SK-N-SH treated with all-trans-retinoic acid at 6 μM for 48 hours (cell line): Measurements from ENCODE around the gene PSRC1.

ENCODE experiments used
- PPARA ChIP-seq: fragments of 250-450 bp; sonication (Bioruptor Pico); IDR thresholded peaks from 2 replicates; pipeline ENCODE4 v1.5.0; 2020; ENCODE audit warnings: mild to moderate bottlenecking, borderline replicate concordance
- RARB ChIP-seq: fragments of 250-450 bp; sonication (Bioruptor Pico); IDR thresholded peaks from 2 replicates; pipeline ENCODE4 v1.8.0; 2021; ENCODE audit warnings: mild to moderate bottlenecking, moderate library complexity
- TCF4 ChIP-seq: fragments of 250-450 bp; sonication (Bioruptor Pico); IDR thresholded peaks from 2 replicates; pipeline ENCODE4 v1.8.0; 2021; ENCODE audit warnings: mild to moderate bottlenecking, moderate library complexity, borderline replicate concordance
- ZFP30 ChIP-seq: fragments of 450-650 bp; formaldehyde crosslinking; IDR thresholded peaks from 2 replicates; pipeline ENCODE4 v1.5.0; 2022; ENCODE audit warnings: mild to moderate bottlenecking, moderate library complexity
- TF ChIP-seq, protein P1 (sequence below): fragments of 250-450 bp; sonication (Bioruptor Pico); IDR thresholded peaks from 2 replicates; pipeline ENCODE4 v1.8.0; 2020; ENCODE audit warnings: mild to moderate bottlenecking, moderate library complexity, borderline replicate concordance
- TF ChIP-seq, protein P2 (sequence below): fragments of 250-450 bp; sonication (Bioruptor Pico); IDR thresholded peaks from 2 replicates; pipeline ENCODE4 v1.5.1; 2020; ENCODE audit warnings: low read depth, mild to moderate bottlenecking, moderate library complexity
- TF ChIP-seq, protein P3 (sequence below): fragments of 250-450 bp; sonication (Bioruptor Pico); IDR thresholded peaks from 2 replicates; pipeline ENCODE4 v1.5.0; 2020; ENCODE audit warnings: mild to moderate bottlenecking, moderate library complexity
- TF ChIP-seq, protein P4 (sequence below): fragments of 250-450 bp; sonication (Bioruptor Pico); IDR thresholded peaks from 2 replicates; pipeline ENCODE4 v1.5.1; 2021; ENCODE audit warnings: mild to moderate bottlenecking, moderate library complexity

DNA sequence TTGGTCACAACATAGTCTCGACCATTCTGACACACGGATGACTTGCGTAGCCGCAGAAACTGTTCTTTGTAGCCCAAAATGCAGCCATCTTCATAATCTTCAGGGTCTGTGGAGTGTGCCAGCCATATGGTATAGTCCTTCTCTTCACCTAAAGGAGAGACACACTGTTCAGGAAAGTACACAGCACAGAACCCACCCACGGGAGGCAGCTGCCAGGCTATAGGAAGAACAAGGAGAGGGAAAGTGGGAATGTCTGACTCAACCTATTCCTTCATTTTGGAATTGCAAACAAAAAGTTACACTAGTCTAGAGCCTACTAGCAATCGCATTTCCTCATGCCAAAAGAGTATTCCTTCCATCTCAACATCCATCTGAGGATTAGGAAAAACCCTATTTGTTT, 40.0 kb upstream of the PSRC1 start:
- TF ChIP-seq, protein P1, sequence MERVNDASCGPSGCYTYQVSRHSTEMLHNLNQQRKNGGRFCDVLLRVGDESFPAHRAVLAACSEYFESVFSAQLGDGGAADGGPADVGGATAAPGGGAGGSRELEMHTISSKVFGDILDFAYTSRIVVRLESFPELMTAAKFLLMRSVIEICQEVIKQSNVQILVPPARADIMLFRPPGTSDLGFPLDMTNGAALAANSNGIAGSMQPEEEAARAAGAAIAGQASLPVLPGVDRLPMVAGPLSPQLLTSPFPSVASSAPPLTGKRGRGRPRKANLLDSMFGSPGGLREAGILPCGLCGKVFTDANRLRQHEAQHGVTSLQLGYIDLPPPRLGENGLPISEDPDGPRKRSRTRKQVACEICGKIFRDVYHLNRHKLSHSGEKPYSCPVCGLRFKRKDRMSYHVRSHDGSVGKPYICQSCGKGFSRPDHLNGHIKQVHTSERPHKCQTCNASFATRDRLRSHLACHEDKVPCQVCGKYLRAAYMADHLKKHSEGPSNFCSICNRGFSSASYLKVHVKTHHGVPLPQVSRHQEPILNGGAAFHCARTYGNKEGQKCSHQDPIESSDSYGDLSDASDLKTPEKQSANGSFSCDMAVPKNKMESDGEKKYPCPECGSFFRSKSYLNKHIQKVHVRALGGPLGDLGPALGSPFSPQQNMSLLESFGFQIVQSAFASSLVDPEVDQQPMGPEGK (CRISPR knock-in tag): no peak
- TF ChIP-seq PPARA (CRISPR knock-in tag) (no peak), ZFP30 (no peak), TCF4 (CRISPR knock-in tag) (no peak), RARB (CRISPR knock-in tag) (no peak)
- TF ChIP-seq, protein P2, sequence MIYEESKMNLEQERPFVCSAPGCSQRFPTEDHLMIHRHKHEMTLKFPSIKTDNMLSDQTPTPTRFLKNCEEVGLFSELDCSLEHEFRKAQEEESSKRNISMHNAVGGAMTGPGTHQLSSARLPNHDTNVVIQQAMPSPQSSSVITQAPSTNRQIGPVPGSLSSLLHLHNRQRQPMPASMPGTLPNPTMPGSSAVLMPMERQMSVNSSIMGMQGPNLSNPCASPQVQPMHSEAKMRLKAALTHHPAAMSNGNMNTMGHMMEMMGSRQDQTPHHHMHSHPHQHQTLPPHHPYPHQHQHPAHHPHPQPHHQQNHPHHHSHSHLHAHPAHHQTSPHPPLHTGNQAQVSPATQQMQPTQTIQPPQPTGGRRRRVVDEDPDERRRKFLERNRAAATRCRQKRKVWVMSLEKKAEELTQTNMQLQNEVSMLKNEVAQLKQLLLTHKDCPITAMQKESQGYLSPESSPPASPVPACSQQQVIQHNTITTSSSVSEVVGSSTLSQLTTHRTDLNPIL: no peak
- TF ChIP-seq, protein P3, sequence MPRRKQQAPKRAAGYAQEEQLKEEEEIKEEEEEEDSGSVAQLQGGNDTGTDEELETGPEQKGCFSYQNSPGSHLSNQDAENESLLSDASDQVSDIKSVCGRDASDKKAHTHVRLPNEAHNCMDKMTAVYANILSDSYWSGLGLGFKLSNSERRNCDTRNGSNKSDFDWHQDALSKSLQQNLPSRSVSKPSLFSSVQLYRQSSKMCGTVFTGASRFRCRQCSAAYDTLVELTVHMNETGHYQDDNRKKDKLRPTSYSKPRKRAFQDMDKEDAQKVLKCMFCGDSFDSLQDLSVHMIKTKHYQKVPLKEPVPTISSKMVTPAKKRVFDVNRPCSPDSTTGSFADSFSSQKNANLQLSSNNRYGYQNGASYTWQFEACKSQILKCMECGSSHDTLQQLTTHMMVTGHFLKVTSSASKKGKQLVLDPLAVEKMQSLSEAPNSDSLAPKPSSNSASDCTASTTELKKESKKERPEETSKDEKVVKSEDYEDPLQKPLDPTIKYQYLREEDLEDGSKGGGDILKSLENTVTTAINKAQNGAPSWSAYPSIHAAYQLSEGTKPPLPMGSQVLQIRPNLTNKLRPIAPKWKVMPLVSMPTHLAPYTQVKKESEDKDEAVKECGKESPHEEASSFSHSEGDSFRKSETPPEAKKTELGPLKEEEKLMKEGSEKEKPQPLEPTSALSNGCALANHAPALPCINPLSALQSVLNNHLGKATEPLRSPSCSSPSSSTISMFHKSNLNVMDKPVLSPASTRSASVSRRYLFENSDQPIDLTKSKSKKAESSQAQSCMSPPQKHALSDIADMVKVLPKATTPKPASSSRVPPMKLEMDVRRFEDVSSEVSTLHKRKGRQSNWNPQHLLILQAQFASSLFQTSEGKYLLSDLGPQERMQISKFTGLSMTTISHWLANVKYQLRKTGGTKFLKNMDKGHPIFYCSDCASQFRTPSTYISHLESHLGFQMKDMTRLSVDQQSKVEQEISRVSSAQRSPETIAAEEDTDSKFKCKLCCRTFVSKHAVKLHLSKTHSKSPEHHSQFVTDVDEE (CRISPR knock-in tag): no peak
- TF ChIP-seq, protein P4, sequence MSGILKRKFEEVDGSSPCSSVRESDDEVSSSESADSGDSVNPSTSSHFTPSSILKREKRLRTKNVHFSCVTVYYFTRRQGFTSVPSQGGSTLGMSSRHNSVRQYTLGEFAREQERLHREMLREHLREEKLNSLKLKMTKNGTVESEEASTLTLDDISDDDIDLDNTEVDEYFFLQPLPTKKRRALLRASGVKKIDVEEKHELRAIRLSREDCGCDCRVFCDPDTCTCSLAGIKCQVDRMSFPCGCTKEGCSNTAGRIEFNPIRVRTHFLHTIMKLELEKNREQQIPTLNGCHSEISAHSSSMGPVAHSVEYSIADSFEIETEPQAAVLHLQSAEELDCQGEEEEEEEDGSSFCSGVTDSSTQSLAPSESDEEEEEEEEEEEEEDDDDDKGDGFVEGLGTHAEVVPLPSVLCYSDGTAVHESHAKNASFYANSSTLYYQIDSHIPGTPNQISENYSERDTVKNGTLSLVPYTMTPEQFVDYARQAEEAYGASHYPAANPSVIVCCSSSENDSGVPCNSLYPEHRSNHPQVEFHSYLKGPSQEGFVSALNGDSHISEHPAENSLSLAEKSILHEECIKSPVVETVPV (CRISPR knock-in tag): no peak
